ENCODE results near the gene PPDPF. TPM values are rescaled to one million over a fixed set of nuclear protein-coding genes. Genes with fewer than 3 reads are reported as not detected.

PPDPF gene
- 100 to 1,000 TPM; 182 to 424 (median 235) TPM for total RNA-seq
- polyA plus RNA-seq: 100 to 1,000 TPM; 318 to 442 TPM
- long read RNA-seq, donor 1, transcript PPDPF-202 (4 exons, 868 nt): major isoform, 20 of 37 reads
- long read RNA-seq, donor 1, partial matches to known transcripts: 3 of 37 reads
- long read RNA-seq, donor 1, other reads (novel, unspliced or antisense): 13 of 37 reads
- long read RNA-seq, donor 2, partial matches to known transcripts: 0 of 3 reads
- long read RNA-seq, donor 2, other reads (novel, unspliced or antisense): 0 of 3 reads
- long read RNA-seq, donor 3, transcript PPDPF-202 (4 exons, 868 nt): major isoform, 8 of 9 reads
- long read RNA-seq, donor 3, partial matches to known transcripts: 0 of 9 reads
- long read RNA-seq, donor 3, other reads (novel, unspliced or antisense): 1 of 9 reads

- WGBS, 4 donors: 0 to 1% (median 0%) methylated on average over 24 to 64 of the region's 64 CpGs
- Histone ChIP-seq H3K4me3 (peak within 1 kb of the TSS; percentile 73 to 98 (median 88)), H3K4me1 (peaks cover 0 to 35% (median 22%) of the 10 kb centered on the region in 12 donors), H3K27me3 (no peaks in the 10 kb centered on the region), H3K36me3 (peaks cover 0 to 21% (median 2%) of the 10 kb centered on the region in 9 donors), H3K9me3 (peaks cover 0 to 9% (median 0%) of the 10 kb centered on the region in 12 donors), H3K27ac (peak within 1 kb of the TSS; percentile 89 to 99 (median 97))
- no peak for TF ChIP-seq CTCF (IDR thresholded peaks at IDR 0.05)
- peak in 1 of 2 donors; percentile 91 for TF ChIP-seq POLR2A (IDR thresholded peaks at IDR 0.05)
- DNase-seq (peak; percentile 83 to 94 (median 89)), ATAC-seq (peak; percentile 70 to 91 (median 87))
- intact Hi-C loops (cut with DNase I): loop anchor here in 5 of 10 donors (1.0 to 10.0 kb wide), 4 partner anchors 24 to 78 kb away; no protein-coding TSS in a partner anchor
These were observed at the start of gene PPDPF for GRCh38 chr20:63520504-63520933. Gene PPDPF, plus strand, starts transcription at chr20:63520765. Its CDS starts 544 bp downstream, at chr20:63521309.

GRCh38 chr20:63471002-63471716, 49.4 kb upstream of the PPDPF start:
- DNase-seq: no peak
- H3K36me3 ChIP-seq: no peaks in the 10 kb centered on the region
- H3K4me3 ChIP-seq: peak overlapping the region in 1 of 12 donors; percentile 39
- peaks cover 36 to 90% (median 54%) of the 10 kb centered on the region in 9 donors for H3K27me3 ChIP-seq
- TF ChIP-seq CTCF (IDR thresholded peaks at IDR 0.05) (no peak), POLR2A (IDR thresholded peaks at IDR 0.05) (no peak)
- no peaks in the 10 kb centered on the region for H3K9me3 ChIP-seq
- intact Hi-C loops (cut with DNase I): no loop called here
- whole genome bisulfite sequencing, 4 donors: 12 to 33% (median 13%) methylated on average over 10 to 46 of the region's 46 CpGs
- H3K27ac ChIP-seq: no peak overlapping the region
- H3K4me1 ChIP-seq: peaks cover 0 to 17% (median 6%) of the 10 kb centered on the region in 12 donors
- no peak for ATAC-seq

GRCh38 chr20:63471717-63471980, 48.9 kb upstream of the PPDPF start:
- no peak for TF ChIP-seq CTCF (IDR thresholded peaks at IDR 0.05)
- no peak for TF ChIP-seq POLR2A (IDR thresholded peaks at IDR 0.05)
- DNase-seq (no peak), ATAC-seq (no peak)
- Histone ChIP-seq H3K27ac (no peak overlapping the region), H3K36me3 (no peaks in the 10 kb centered on the region), H3K9me3 (no peaks in the 10 kb centered on the region), H3K27me3 (peaks cover 36 to 90% (median 55%) of the 10 kb centered on the region in 9 donors), H3K4me1 (peaks cover 0 to 17% (median 6%) of the 10 kb centered on the region in 12 donors), H3K4me3 (peak overlapping the region in 2 of 12 donors; percentile 15 to 39)
- intact Hi-C loops (cut with DNase I): no loop called here
- 1 to 9% (median 2%) methylated on average over 9 to 27 of the region's 27 CpGs; no CpG with 5 or more reads in 1 of the 4 donors for WGBS, 4 donors
